Measurements from ENCODE around the gene TKT. TPM values are rescaled to one million over a fixed set of nuclear protein-coding genes. Genes with fewer than 3 reads are reported as not detected.

Gene TKT
- total and polyA plus RNA-seq, 2 of the 13 experiments (the other 11 are each of a cell fraction or from before 2014, with no cell fraction given), result 150 to 238 TPM

DNA sequence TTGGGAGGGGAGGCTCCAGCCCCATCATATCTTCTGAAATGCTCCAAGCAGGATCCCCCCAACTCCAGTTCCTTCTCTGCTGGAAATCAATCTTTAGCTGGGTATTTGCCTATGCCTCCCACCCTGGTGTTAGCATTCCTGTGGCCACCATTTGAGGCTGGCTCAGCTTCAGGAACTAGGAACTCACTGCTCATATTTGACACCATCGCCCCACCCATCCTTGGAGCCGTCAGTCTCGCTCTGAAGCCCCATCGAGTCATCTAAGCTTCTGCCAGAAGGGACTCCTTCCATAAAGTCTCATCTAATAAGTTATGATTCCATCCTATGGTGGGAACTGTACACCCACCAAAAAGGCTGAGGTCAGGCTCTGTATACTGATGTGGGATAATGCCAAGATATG is 68.4 kb downstream of the TKT start:
- CTCF ChIA-PET (ENCODE audit: low intra/inter-chr PET ratio, low total read pairs), result no interaction called here
- intact Hi-C loops (cut with micrococcal nuclease; ENCODE audit: unreplicated experiment), result no loop called here
- ATAC-seq (no peak), FAIRE-seq (no peak), DNase-seq (ENCODE audit: low spot score) (no peak)
- no peaks in the 10 kb centered on the region for H4K20me1 ChIP-seq (ENCODE audit: insufficient read depth, low read length)
- no peaks in the 10 kb centered on the region for H3K4me1 ChIP-seq (ENCODE audit: insufficient read depth, low read length)
- in situ Hi-C loops (cut with HindIII; ENCODE audit: extremely low pct_ligation_motif_present, low pct_unique_long_range_greater_than_20kb), result no loop called here
- WGBS (ENCODE audit: low lambda C conversion rate), result 100% methylated on average over 4 of the region's 4 CpGs
- H2AFZ ChIP-seq (ENCODE audit: low read length), result no peak overlapping the region
- H3K36me3 ChIP-seq (replicated peaks in 1 of 2; ENCODE audit: control insufficient read depth in 1 of 2, insufficient read depth in 2 of 2, low read length in 2 of 2), result peaks cover 23 to 67% of the 10 kb centered on the region in 2 experiments; a peak in 4 of 5 replicates
- H3K79me2 ChIP-seq (ENCODE audit: insufficient read depth, low read length), result no peaks in the 10 kb centered on the region
- no peaks in the 10 kb centered on the region for H3K27me3 ChIP-seq (ENCODE audit: control insufficient read depth in 1 of 2, insufficient read depth in 2 of 2, low read length in 2 of 2)
- BruUV-seq (replicated peaks), result no TSS peak
- no peak overlapping the region for H3K4me2 ChIP-seq (ENCODE audit: low read depth, low read length)
- no peak overlapping the region for H3K9ac ChIP-seq (ENCODE audit: insufficient read depth, low read depth, low read length)
- TF ChIP-seq ZNF83 (CRISPR knock-in tag; IDR thresholded peaks at IDR 0.05; ENCODE audit: borderline replicate concordance), result no peak
- no peak for TF ChIP-seq ZNF749 (CRISPR knock-in tag; IDR thresholded peaks at IDR 0.05; ENCODE audit: borderline replicate concordance)
- no peak for TF ChIP-seq KLF13 (CRISPR knock-in tag; IDR thresholded peaks at IDR 0.05)
- no peak for TF ChIP-seq CHCHD3 (CRISPR knock-in tag; IDR thresholded peaks at IDR 0.05)
- TF ChIP-seq, protein P1, sequence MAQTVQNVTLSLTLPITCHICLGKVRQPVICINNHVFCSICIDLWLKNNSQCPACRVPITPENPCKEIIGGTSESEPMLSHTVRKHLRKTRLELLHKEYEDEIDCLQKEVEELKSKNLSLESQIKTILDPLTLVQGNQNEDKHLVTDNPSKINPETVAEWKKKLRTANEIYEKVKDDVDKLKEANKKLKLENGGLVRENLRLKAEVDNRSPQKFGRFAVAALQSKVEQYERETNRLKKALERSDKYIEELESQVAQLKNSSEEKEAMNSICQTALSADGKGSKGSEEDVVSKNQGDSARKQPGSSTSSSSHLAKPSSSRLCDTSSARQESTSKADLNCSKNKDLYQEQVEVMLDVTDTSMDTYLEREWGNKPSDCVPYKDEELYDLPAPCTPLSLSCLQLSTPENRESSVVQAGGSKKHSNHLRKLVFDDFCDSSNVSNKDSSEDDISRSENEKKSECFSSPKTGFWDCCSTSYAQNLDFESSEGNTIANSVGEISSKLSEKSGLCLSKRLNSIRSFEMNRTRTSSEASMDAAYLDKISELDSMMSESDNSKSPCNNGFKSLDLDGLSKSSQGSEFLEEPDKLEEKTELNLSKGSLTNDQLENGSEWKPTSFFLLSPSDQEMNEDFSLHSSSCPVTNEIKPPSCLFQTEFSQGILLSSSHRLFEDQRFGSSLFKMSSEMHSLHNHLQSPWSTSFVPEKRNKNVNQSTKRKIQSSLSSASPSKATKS (CRISPR knock-in tag; IDR thresholded peaks at IDR 0.05), result no peak
- no peaks in the 10 kb centered on the region for H3K9me3 ChIP-seq (ENCODE audit: low read length)
- H3K27ac ChIP-seq (ENCODE audit: extremely low read length, insufficient read depth, low read length), result no peak overlapping the region
- H3K4me3 ChIP-seq (replicated peaks in 1 of 3; ENCODE audit: insufficient read depth in 1 of 3, low read depth in 2 of 3, low read length in 3 of 3), result no peak overlapping the region
- POLR2A ChIA-PET, result no interaction called here

- WGBS (ENCODE audit: low lambda C conversion rate), result 100% methylated on average over 6 of the region's 9 CpGs
- ChIA-PET POLR2A (no interaction called here), CTCF (ENCODE audit: low intra/inter-chr PET ratio, low total read pairs) (no interaction called here)
- Histone ChIP-seq H3K27me3 (ENCODE audit: control insufficient read depth in 1 of 2, insufficient read depth in 2 of 2, low read length in 2 of 2) (no peaks in the 10 kb centered on the region), H3K27ac (ENCODE audit: extremely low read length, insufficient read depth, low read length) (no peak overlapping the region), H3K9ac (ENCODE audit: insufficient read depth, low read depth, low read length) (no peak overlapping the region), H3K36me3 (replicated peaks in 1 of 2; ENCODE audit: control insufficient read depth in 1 of 2, insufficient read depth in 2 of 2, low read length in 2 of 2) (peaks cover 23 to 68% of the 10 kb centered on the region in 2 experiments; a peak in 4 of 5 replicates), H3K4me3 (replicated peaks in 1 of 3; ENCODE audit: insufficient read depth in 1 of 3, low read depth in 2 of 3, low read length in 3 of 3) (no peak overlapping the region), H3K9me3 (ENCODE audit: low read length) (no peaks in the 10 kb centered on the region), H3K4me1 (ENCODE audit: insufficient read depth, low read length) (no peaks in the 10 kb centered on the region), H3K4me2 (ENCODE audit: low read depth, low read length) (no peak overlapping the region), H2AFZ (ENCODE audit: low read length) (no peak overlapping the region), H4K20me1 (ENCODE audit: insufficient read depth, low read length) (no peaks in the 10 kb centered on the region), H3K79me2 (ENCODE audit: insufficient read depth, low read length) (no peaks in the 10 kb centered on the region)
- no peak for DNase-seq (ENCODE audit: low spot score)
- BruUV-seq (replicated peaks), result no TSS peak
- TF ChIP-seq RBFOX2 (IDR thresholded peaks at IDR 0.05; ENCODE audit: low read depth, low read length), result no peak
- TF ChIP-seq, protein P2, sequence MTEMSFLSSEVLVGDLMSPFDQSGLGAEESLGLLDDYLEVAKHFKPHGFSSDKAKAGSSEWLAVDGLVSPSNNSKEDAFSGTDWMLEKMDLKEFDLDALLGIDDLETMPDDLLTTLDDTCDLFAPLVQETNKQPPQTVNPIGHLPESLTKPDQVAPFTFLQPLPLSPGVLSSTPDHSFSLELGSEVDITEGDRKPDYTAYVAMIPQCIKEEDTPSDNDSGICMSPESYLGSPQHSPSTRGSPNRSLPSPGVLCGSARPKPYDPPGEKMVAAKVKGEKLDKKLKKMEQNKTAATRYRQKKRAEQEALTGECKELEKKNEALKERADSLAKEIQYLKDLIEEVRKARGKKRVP (CRISPR knock-in tag; IDR thresholded peaks at IDR 0.05), result no peak
- TF ChIP-seq MTF2 (CRISPR knock-in tag; IDR thresholded peaks at IDR 0.05; ENCODE audit: borderline replicate concordance), result no peak
- no peak for TF ChIP-seq NAIF1 (CRISPR knock-in tag; IDR thresholded peaks at IDR 0.05; ENCODE audit: borderline replicate concordance)
- no peak for TF ChIP-seq DMAP1 (CRISPR knock-in tag; IDR thresholded peaks at IDR 0.05)
- no peak for TF ChIP-seq ZC3H13 (CRISPR knock-in tag; IDR thresholded peaks at IDR 0.05)
- no peak for TF ChIP-seq PITX1 (CRISPR knock-in tag; IDR thresholded peaks at IDR 0.05)
- TF ChIP-seq ZNF672 (CRISPR knock-in tag; IDR thresholded peaks at IDR 0.05), result no peak
- no peak for TF ChIP-seq ELF4 (CRISPR knock-in tag; IDR thresholded peaks at IDR 0.05; ENCODE audit: borderline replicate concordance)
- no peak for TF ChIP-seq HNRNPK (IDR thresholded peaks at IDR 0.05; ENCODE audit: low read depth, low read length, poor library complexity, severe bottlenecking)
- no peak for TF ChIP-seq SMC3 (IDR thresholded peaks at IDR 0.05; ENCODE audit: low read length)
- TF ChIP-seq SP5 (CRISPR knock-in tag; IDR thresholded peaks at IDR 0.05; ENCODE audit: borderline replicate concordance, low read depth), result no peak
- no peak for FAIRE-seq
- intact Hi-C loops (cut with micrococcal nuclease; ENCODE audit: unreplicated experiment) (no loop called here), in situ Hi-C loops (cut with HindIII; ENCODE audit: extremely low pct_ligation_motif_present, low pct_unique_long_range_greater_than_20kb) (no loop called here)
- ATAC-seq, result no peak
These were observed 69.1 kb downstream of the TKT start for GRCh38 chr3:53186726-53187125.
